Thyroid gland (tissue), 4 donors: ENCODE results near the gene NFIX.

ENCODE experiments used
- CTCF ChIP-seq, 6 experiments: fragments of 200-600 bp in 3 of 6; fragments of 450-650 bp in 3 of 6; sonication (generic) in 3 of 6; IDR thresholded peaks; one replicate each; pipeline ENCODE4 v1.5.1; 2016 to 2019; ENCODE audit warnings: antibody characterized with exemption in 6 of 6, mild to moderate bottlenecking in 2 of 6, inconsistent platforms in 1 of 6, moderate library complexity in 1 of 6
- POLR2A ChIP-seq, 2 donors: fragments of 450-650 bp; IDR thresholded peaks; one replicate each; pipeline ENCODE4 v1.6.1; 2017; ENCODE audit warnings: antibody characterized with exemption in 2 of 2, mild to moderate bottlenecking in 2 of 2, moderate library complexity in 1 of 2

GRCh38 chr19:13012390-13012689 lies 17.1 kb downstream of the NFIX start:
- TF ChIP-seq CTCF (IDR thresholded peaks at IDR 0.05) (no peak), POLR2A (IDR thresholded peaks at IDR 0.05) (no peak)
